Endothelial cell (in vitro differentiated cells): ENCODE measurements around the gene OR56A5. TPM values are rescaled to one million over a fixed set of nuclear protein-coding genes. Genes with fewer than 3 reads are reported as not detected.
A peak's percentile ranks its signal among the peaks of the same experiment; 100 is the strongest.

Experiments used
- DNase-seq: peaks from one replicate; pipeline ENCODE4 v3.0.0; 2021; ENCODE audit warnings: low spot score
- H3K27ac Mint-ChIP-seq: one replicate; pipeline ENCODE4 v1.8.0; 2021; ENCODE audit warnings: mixed read lengths, inconsistent platforms; ENCODE audit not compliant: unreplicated experiment
- H3K27me3 Mint-ChIP-seq: one replicate; pipeline ENCODE4 v1.8.0; 2021; ENCODE audit warnings: mild to moderate bottlenecking, moderate library complexity, mixed read lengths, inconsistent platforms; ENCODE audit not compliant: unreplicated experiment
- H3K36me3 Mint-ChIP-seq: one replicate; pipeline ENCODE4 v1.8.0; 2021; ENCODE audit warnings: mild to moderate bottlenecking, low read depth, mixed read lengths, inconsistent platforms; ENCODE audit not compliant: unreplicated experiment
- H3K4me1 Mint-ChIP-seq: one replicate; pipeline ENCODE4 v1.8.0; 2021; ENCODE audit warnings: mild to moderate bottlenecking, mixed read lengths, inconsistent platforms; ENCODE audit not compliant: unreplicated experiment
- H3K4me3 Mint-ChIP-seq: one replicate; pipeline ENCODE4 v1.8.0; 2021; ENCODE audit warnings: mild to moderate bottlenecking, mixed read lengths, inconsistent platforms; ENCODE audit not compliant: unreplicated experiment
- H3K9me3 Mint-ChIP-seq: one replicate; pipeline ENCODE4 v1.8.0; 2021; ENCODE audit warnings: mixed read lengths, inconsistent platforms; ENCODE audit not compliant: unreplicated experiment
- CTCF ChIP-seq: fragments of 200-600 bp; sonication (generic); IDR thresholded peaks from one replicate; pipeline ENCODE4 v1.5.0; 2021; ENCODE audit warnings: antibody characterized with exemption; ENCODE audit not compliant: unreplicated experiment
- total RNA-seq: library from RNA; stranded (reverse); fragmentation: NEBNext Ultra II Directional; extraction: Animal tissue kit (Norgen Biotek cat#: 25700); gene quantifications from one replicate; pipeline ENCODE4 v1.2.1, GENCODE V29; 2021; ENCODE audit not compliant: unreplicated experiment

The OR56A5 gene
- total RNA-seq, 1 donor from 2014 or later, result not detected

- no peaks in the 10 kb centered on the region for H3K9me3 Mint-ChIP-seq
- no peak for DNase-seq
- H3K4me1 Mint-ChIP-seq, result peaks cover 11% of the 10 kb centered on the region
- peak overlapping the region; percentile 46 for H3K27ac Mint-ChIP-seq
- H3K4me3 Mint-ChIP-seq, result no peak overlapping the region
- TF ChIP-seq CTCF, result no peak
- no peaks in the 10 kb centered on the region for H3K27me3 Mint-ChIP-seq
- H3K36me3 Mint-ChIP-seq, result no peaks in the 10 kb centered on the region
Observed at GRCh38 chr11:6002202-6002699, 34.0 kb upstream of the OR56A5 start.

- Mint-ChIP-seq H3K27me3 (peaks cover 2% of the 10 kb centered on the region), H3K9me3 (no peaks in the 10 kb centered on the region), H3K36me3 (no peaks in the 10 kb centered on the region), H3K27ac (no peak overlapping the region), H3K4me3 (no peak overlapping the region), H3K4me1 (no peaks in the 10 kb centered on the region)
- no peak for DNase-seq
- no peak for TF ChIP-seq CTCF
Observed at GRCh38 chr11:5994791-5995190, 26.5 kb upstream of the OR56A5 start.

- Mint-ChIP-seq H3K36me3 (no peaks in the 10 kb centered on the region), H3K4me3 (no peak overlapping the region), H3K4me1 (no peaks in the 10 kb centered on the region), H3K27me3 (peaks cover 2% of the 10 kb centered on the region), H3K9me3 (no peaks in the 10 kb centered on the region), H3K27ac (no peak overlapping the region)
- no peak for DNase-seq
- TF ChIP-seq CTCF, result peak; percentile 76
Observed at GRCh38 chr11:5992604-5993251, 24.4 kb upstream of the OR56A5 start.

- Mint-ChIP-seq H3K4me3 (no peak overlapping the region), H3K9me3 (no peaks in the 10 kb centered on the region), H3K27ac (no peak overlapping the region), H3K27me3 (peaks cover 2% of the 10 kb centered on the region), H3K4me1 (no peaks in the 10 kb centered on the region), H3K36me3 (no peaks in the 10 kb centered on the region)
- DNase-seq, result no peak
- no peak for TF ChIP-seq CTCF
Observed at GRCh38 chr11:5992150-5992549, 23.9 kb upstream of the OR56A5 start.

GRCh38 chr11:5989203-5989602, 20.9 kb upstream of the OR56A5 start:
- Mint-ChIP-seq H3K9me3 (no peaks in the 10 kb centered on the region), H3K27me3 (no peaks in the 10 kb centered on the region), H3K4me1 (no peaks in the 10 kb centered on the region), H3K27ac (no peak overlapping the region), H3K4me3 (no peak overlapping the region), H3K36me3 (no peaks in the 10 kb centered on the region)
- no peak for TF ChIP-seq CTCF
- no peak for DNase-seq
